GM21723 (cell line): Measurements from ENCODE around the gene C1orf122.

Source experiments
- ATAC-seq: cut with Tn5 transposase; IDR thresholded peaks from one replicate; pipeline ENCODE4 v1.9.1; 2021; ENCODE audit warnings: mild to moderate bottlenecking, moderate library complexity; ENCODE audit not compliant: unreplicated experiment

C1orf122 gene

DNA sequence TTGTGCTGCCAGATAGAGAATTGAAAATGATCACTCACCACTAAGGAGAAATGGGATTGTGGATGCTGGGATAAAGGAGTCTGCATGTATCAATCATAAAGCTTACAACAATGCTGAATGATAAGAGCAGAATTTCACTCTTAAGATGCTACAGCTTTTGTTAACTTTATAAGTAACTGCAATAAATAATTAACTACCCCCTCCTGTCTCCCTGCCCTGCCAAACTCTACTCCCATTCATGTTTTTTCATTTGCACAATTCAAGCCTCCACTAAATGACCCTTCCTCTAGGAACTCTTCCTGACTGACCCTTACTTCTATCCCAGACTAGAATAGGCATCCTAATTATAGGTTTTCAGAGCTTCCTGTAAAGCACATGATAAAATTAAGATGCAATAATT, 36.9 kb downstream of the C1orf122 start:
- ATAC-seq = no peak

DNA sequence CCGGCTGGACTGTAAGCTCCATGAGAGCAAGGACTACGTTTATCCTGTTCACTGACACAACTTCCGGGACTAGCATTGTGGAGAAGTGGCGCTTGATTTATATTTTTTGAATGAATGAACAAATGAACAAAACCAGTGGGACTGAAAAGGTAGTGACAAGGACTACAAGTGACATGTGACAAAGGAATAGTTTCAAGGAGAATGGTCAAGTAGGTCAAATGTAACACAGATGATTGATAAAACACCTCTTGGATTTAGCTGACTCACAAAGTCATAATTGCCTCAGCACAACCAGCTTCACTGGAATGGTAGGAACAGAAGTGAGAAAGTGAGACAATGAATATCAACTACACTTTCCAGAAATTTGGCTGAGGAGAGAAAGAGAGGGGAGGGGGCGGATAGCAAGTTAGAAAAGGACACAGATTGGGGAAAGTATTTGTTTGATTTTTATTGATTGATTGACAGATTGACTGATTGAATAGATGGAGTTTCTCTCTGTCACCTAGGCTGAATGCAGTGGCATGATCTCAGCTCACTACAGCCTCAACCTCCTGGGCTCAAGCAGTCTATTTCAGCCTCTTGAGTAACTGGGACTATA, 37.6 kb downstream of the C1orf122 start:
- ATAC-seq = no peak

DNA sequence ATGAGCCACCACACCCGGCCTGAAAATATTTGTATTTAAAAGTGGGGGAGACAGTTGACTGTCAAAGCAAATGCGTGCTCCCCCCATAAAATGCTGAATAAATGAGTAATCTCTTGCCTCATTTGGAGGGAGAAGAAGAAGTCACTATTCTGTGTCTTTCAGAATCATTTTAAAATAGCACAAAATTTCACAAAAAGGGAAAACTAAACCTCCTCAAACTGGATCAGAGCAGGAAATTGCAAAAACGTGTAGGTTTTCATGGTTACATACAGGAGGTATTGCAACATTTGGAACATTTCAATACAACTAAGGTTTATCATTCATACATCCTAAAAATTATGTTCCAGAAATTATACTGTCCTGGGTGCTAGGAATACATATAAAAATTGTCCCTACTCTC, 38.2 kb downstream of the C1orf122 start:
- no peak for ATAC-seq

DNA sequence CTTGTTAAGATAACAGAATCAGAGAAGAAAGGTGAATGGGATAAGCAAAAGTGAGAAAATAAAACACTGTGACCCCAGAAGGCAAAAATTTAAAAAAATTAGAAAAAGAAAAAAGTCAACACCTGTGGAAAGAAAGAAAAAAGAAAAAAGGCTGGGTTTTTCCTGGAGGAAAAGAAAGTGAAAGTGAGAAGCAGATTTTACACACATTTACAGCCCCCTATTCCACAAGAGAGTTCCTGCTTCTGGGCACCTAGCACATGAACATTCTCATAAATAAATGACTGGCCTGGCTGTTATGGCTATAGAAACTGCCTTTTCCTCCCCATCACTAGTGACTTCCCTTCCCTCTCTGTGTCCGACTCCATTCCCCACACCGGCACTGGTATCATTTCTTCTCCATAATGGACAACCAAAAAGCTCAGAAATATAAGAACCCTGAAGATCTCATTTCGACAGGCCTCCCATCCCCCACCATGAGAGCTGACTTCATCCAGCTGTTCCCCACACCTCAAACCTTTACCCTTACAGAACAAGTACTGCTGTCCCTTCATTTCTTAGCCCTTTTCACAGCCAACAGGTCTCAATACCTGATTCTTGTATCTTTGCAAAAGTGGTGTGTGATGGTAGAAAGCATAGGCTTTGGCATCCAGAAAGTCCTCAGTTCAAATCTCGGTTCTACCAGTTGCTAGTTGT, 39.2 kb downstream of the C1orf122 start:
- no peak for ATAC-seq

DNA sequence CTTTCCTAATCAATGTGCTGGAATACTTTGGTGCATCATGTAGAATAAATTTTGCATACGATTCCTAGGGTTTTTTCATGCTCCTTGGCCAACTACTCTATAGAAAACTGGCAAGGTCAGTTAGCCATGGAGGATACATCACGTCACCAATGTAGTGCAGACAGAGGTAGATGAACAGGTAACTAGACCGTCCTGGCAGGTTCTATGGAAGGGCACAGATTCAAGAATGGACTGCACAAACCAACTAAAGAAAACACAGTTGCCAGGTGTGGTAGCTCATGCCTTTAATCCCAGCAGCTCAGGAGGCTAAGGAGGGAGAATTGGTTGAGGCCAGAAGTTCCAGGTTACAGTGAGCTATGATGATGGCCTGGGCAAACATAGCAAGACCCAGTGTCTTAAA, 41.9 kb downstream of the C1orf122 start:
- no peak for ATAC-seq

DNA sequence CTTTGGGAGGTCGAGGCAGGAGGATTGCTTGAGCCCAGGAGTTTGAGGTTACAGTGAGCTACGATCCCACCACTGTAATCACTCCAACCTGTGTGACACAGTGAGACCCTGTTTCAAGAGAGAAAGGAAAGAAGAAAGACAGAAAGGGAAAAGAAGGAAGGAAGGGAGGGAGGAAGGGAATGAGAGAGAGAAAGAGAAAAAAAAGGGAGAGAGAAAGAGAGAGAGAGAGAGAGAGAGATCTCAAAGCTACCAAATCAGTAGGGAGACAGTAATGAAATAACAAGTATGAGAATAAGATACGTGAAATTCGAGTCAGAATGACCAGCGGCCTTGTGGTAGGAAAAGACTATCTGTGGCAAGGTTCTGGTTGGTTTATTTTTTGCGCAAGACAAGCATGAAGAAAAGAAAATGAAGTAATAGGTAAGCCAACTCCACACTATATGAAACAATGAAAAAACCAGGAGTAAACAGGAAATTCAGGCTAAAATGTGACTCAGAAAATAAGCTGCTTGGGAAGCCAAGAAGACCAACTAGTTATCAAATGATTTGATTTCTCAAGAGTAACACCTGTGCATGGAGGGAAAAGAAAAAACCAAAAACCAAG, 42.9 kb downstream of the C1orf122 start:
- ATAC-seq = no peak

DNA sequence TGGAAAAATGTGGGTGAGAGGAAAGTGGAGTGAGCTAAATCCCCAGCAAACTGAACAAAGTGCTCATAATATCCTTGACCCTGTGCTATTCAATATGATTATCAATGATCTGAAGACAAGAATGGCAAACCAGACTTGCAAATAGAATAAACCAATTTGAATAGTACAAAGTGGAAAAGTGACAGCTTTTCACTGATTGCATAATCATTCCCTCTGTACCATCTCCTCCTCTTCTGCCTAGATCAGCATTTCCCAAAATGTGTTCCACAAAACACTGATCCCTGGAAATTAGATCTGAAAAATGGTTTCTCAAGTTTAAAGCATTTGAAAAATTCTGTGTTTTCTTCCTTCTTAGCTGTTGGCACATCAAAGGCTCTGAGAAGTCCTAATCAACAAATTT, 43.7 kb downstream of the C1orf122 start:
- no peak for ATAC-seq

DNA sequence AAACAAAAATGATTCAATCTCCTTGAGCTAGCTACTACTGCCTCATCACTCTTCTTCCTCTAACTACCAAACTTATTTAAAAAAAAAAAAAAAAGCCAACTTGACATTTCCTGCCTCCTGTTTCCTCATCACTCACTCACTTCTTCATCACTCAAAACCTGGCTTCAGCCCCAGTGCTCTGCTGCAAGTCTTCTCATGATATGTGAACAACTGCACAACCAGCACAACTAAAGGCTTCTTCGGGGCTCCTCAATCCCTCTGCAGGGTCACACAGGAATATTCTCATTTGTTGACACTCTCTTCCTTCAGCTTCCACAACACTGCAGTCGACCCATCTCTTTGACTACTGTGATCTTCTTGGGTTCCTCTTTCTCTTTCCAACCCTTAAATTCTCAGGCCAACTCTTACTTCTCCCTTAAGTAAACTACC, 44.2 kb downstream of the C1orf122 start:
- no peak for ATAC-seq

DNA sequence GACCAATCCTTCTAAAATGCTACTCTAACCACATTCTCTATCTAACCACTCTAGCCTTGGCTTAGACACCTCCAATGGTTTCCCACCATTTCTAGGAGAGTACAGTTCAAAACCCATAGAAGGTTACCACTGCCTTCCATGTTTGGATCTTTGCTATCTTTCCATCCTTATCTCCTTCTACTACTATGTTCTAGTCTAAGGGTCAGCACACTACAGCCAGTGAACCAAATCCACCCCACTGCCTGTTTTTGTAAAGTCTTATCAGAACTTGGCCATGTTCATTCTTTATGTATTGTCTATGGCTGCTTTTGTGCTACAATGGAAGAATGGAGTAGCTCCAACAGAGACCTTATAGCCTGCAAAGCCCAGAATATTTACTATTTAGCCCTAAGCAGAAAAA, 45.6 kb downstream of the C1orf122 start:
- no peak for ATAC-seq

DNA sequence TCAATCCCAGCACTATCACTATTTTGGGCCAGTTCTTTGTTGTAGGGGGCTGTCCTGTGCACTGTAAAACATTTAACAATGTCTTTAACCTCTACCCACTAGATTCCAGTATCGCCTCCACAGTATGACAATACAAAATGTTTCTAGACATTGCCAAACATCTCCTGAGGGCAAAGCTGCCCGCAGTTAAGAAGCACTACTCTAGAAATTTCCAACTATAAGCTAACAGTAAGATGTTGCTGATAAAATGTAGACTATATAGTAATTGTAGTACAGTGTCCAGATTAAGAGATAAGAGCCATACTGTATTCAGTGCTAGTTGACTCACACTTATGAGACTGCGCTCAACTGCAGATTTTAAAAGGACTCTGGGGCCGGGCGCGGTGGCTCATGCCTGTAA, 46.8 kb downstream of the C1orf122 start:
- ATAC-seq = no peak
